Spleen (tissue), 7 donors: Measurements from ENCODE around the gene INPP4B.

ENCODE experiments used
- CTCF ChIP-seq, 11 experiments: fragments of 200-600 bp in 7 of 11; fragments of 450-650 bp in 4 of 11; sonication (generic) in 4 of 11; IDR thresholded peaks in 8 of 11; conservative IDR thresholded peaks in 3 of 11; 1 replicate in 7 of 11; 2 replicates in 4 of 11; pipeline versions ENCODE4 v1.4.0 to v1.8.0; 2016 to 2021; ENCODE audit warnings: antibody characterized with exemption in 11 of 11, inconsistent platforms in 4 of 11, mild to moderate bottlenecking in 1 of 11
- POLR2AphosphoS5 ChIP-seq, 3 donors: sonication (generic); formaldehyde crosslinking; IDR thresholded peaks; one replicate each; pipeline ENCODE4 v1.5.1; 2017; ENCODE audit warnings: antibody characterized with exemption in 3 of 3
- donor health status: DM: no; HTN: no; CAD: no; lungs with moderate emphysema.
- donor health status: DM: no; HTN: no; CAD: no.
- donor health status: DM: no; HTN: no; CAD: no.

DNA sequence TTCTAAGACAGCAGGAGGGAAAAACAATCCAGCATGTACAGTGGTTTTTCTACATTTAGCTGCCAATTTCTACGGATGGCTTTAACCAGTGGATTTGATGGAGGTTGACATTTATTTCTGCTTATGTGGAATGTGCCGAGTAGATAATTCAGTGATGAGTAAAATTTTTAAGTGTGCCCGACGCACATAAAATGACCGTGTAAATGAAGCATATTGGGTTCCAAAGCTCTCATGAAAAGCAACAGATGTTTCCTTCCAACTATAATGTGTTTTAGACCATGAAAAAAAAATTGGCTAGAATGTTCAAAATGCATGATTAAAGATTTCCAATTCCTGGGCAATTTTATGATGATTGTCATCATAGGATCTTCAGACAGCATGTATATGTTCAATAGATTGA, 14.1 kb downstream of the INPP4B start:
- TF ChIP-seq CTCF (IDR thresholded peaks at IDR 0.05 in 8 of 11, conservative IDR thresholded peaks at IDR 0.05 in 3 of 11) (no peak), POLR2AphosphoS5 (IDR thresholded peaks at IDR 0.05) (no peak)
